Kidney glomerular epithelial cell (primary cell): ENCODE measurements around the gene COIL.
"Not testable (repeated sequence)": the region's sequence is repeated elsewhere in the genome, so short reads cannot be mapped to it uniquely, and the experiment has no call there.

Experiments used
- DNase-seq: peaks from one replicate; lab custom pipeline; 2025; lab: John Stamatoyannopoulos, UW

Gene COIL, protein sequence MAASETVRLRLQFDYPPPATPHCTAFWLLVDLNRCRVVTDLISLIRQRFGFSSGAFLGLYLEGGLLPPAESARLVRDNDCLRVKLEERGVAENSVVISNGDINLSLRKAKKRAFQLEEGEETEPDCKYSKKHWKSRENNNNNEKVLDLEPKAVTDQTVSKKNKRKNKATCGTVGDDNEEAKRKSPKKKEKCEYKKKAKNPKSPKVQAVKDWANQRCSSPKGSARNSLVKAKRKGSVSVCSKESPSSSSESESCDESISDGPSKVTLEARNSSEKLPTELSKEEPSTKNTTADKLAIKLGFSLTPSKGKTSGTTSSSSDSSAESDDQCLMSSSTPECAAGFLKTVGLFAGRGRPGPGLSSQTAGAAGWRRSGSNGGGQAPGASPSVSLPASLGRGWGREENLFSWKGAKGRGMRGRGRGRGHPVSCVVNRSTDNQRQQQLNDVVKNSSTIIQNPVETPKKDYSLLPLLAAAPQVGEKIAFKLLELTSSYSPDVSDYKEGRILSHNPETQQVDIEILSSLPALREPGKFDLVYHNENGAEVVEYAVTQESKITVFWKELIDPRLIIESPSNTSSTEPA

GRCh38 chr17:56960596-56961538, at the start of gene COIL:
Gene COIL, minus strand, starts transcription at chr17:56961050. Its CDS starts 31 bp downstream, at chr17:56961019.
- peak; percentile 78 for DNase-seq

DNA sequence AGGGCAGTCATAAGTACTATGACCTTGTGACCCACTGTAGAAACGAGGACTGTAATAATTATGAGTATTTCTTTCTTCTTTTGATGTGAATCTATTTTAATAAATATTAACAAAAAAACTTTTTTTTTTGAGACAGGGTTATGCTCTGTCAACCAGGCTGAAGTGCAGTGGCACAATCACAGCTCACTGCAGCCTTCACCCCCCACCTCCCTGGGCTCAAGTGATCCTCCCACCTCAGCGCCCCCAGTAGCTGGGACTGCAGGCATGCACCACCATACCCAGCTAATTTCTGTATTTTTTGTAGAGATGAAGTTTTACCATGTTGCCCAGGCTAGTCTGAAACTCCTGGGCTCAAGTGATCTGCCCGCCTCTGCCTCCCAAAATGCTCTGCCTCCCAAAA, 49.6 kb upstream of the COIL start:
- DNase-seq: no peak

DNA sequence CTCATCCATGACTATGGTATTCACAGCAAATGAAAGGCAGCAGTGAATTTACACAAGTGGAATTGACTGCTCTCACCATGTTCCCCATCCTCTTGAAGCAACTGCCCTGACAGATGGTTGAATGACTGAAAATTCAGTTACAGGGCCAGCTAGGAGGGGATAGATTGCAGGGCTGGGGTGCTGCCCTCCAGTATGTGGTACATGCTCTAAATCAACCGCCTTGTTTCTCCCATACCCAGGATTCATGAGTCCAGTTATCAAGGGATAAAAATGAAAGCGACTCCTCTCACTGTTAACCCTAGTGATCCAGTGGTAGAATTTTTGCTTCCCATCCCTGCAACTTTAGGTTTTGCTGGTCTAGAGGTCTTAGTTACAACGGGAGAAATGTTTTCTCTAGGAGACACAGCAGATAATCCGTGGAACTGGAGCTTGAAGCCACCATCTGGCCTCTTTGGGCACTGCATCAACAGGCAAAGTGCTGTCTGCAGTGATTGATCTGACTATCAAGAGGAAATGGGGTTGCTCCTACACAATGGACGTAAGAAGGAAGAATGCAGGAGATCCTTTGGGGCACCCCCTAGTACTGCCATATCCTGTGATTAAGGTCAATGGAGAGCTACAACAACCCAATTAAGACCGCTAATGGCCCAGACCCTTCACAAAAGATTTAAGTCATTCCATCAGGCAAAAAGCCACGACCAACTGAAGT, 49.0 kb upstream of the COIL start:
- DNase-seq: peak; percentile 42

DNA sequence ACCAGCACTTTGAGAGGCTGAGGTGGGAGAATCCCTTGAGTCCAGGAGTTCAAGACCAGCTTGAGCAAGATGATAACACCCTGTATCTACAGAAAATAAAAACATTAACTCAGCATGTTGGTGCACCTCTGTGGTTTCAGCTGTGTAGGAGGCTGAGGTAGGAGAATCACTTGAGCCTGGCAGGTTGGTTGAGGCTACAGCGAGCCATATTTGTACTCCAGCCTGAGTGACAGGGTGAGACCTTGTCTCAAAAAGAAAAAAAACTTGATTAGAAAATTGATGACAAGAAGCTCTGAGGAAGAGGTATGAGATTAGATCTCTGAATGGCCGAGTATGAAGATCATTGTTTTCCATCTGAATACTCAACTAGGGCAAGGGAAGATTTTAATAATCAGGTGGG, 48.1 kb upstream of the COIL start:
- no peak for DNase-seq

DNA sequence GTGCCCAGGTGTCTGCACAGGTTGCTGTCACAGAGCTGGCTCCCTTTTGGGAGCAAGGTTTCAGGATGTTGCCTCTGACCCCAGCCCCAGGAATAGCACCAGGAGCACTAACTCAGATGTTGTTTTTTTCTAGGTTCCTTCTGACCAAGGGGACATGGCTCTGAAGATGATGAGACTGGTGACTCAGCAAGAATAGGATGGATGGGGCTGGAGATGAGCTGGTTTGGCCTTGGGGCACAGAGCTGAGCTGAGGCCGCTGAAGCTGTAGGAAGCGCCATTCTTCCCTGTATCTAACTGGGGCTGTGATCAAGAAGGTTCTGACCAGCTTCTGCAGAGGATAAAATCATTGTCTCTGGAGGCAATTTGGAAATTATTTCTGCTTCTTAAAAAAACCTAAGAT, 45.2 kb upstream of the COIL start:
- DNase-seq: no peak

- no peak for DNase-seq
These were observed 44.2 kb upstream of the COIL start for GRCh38 chr17:57004944-57005579.

- DNase-seq: no peak
These were observed 42.1 kb upstream of the COIL start for GRCh38 chr17:57002904-57003303.

DNA sequence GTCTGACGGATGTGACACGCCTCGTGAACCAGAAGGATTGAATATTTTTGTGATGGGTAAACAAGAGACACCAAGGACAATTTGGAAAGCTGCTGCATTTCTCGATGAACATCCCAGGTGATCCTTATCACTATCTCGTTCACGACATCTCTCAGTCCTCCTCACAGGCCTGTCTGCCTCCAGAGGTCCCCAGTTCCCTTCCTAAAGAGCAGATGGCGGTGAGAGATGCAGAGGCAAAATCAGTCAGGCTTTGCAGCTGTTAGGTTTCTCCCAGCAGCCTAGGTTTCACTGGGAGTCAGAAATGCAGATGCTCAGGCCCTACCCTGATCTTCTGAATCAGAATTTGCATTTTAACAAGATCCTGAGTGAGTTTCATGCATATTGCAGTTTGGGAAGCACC, 40.7 kb upstream of the COIL start:
- DNase-seq: no peak

- no peak for DNase-seq
These were observed 36.5 kb upstream of the COIL start for GRCh38 chr17:56997313-56997712.

DNA sequence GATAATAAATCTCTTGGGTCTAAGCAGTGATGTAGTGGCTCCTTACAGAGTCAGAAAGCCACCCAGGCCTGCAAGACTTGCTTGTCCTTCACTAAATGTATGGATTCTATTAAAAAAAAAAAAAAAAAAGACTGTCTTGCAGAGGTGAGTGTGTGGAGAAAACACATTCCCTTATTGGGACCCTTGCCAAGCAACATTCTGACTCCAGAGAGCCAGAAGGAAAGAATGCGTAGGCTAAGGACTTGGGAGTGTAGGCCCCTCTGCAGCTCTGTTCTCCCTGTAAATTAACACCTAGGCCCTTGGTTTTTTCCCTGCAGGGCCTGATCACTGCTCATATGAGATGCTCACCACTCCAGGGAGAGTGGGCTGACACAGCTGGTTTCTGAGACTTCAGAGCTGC, 34.9 kb upstream of the COIL start:
- DNase-seq: no peak

- no peak for DNase-seq
These were observed 33.4 kb upstream of the COIL start for GRCh38 chr17:56994009-56994792.

DNA sequence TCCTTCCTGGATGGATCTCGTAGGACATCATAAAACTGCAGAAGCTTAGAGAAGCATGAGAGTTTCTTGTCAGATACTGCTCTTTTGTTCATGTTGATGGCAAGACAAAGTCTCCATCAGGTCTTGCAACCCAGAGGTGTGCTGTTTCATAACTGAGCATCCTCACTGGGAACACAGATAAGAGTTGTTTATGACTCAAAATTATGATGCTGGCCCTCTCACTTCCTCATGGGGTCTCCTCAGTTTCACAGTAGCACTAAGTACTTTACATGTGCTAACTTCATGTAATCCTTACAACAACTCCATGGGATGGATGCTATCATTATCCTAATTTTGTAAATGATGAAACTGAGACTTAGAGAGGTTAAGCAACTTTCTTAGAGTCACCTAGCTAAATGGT, 31.5 kb upstream of the COIL start:
- DNase-seq: no peak

GRCh38 chr17:56988901-56989572, 28.2 kb upstream of the COIL start:
- DNase-seq: no peak

DNA sequence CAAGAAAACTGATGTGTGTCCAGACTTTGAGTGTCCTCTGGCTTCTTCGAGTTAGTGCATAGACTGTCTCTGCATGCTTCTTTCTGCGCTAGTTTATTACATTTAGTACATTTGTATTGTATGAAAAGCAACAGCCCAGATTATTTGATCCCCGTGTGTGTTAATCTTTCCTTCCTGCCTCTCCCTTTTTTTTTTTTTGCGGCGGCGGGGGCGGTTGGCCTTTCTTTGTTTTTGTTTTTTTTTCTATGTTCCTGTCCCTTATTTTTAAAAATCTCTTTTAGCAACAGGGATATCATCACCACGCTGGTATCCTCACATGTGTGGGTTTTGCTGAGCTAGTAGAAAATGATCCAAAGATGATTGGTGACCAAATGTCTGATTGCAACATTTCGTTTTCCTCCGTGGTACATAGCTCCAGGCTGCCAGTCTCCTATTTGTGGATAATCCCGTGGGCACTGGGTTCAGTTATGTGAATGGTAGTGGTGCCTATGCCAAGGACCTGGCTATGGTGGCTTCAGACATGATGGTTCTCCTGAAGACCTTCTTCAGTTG, 26.5 kb upstream of the COIL start:
- DNase-seq: no peak

- no peak for DNase-seq
These were observed 24.7 kb upstream of the COIL start for GRCh38 chr17:56985371-56986162.

DNA sequence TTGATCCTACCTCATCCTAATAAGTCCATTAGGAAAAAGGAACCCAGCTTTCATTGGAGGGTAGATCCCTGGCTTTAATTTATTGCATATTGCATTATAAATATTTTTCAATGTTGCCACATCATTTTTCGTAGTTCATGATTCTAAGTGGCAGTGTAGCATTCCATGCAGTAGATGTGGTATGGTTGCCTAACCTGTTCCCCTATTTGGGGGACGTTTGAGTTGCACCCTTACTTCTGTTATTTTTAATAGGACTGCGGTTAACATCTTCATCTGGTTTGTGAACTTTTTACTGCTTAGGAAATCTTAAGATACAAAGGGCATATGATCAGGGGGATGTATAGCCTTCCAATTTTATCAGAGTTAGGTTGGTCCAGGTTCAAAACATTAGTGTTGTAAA, 22.5 kb upstream of the COIL start:
- no peak for DNase-seq

DNA sequence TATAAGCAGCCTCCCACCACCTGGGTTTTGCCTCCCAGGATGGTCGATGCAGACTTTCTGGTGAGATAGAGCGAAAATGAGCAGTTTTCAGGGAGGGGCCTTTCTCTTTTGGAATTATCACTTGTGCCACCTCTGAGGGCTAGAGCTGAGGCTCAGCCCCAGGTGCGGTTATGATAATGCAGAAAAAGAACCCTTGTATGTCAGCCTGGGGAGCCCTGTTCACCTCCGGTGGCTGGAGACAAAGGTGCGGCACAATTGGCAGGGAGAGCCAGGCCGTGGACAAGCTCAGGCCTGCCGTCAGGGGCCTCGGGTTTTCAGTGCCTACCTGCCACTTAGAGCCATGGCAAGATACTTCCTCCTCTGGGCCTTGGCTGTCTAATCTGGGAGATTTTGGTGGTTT, 21.5 kb upstream of the COIL start:
- no peak for DNase-seq

DNA sequence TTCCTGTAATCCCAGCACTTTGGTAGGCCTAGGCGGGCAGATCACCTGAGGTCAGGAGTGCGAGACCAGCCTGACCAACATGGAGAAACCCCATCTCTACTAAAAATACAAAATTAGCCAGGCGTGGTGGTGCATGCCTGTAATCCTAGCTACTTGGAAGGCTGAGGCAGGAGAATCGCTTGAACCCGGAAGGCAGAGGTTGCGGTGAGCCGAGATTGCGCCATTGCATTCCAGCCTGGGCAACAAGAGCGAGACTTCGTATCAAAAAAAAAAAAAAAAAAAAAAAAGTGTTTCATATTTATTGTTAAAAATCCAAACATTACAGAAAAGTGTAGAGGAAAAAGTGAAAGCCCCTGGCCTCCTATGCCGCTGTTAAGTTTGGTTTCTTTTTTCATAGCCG, 19.7 kb upstream of the COIL start:
- not testable (repeated sequence) for DNase-seq

- DNase-seq: no peak
These were observed 18.2 kb upstream of the COIL start for GRCh38 chr17:56979091-56979480.
